Measurements from ENCODE around the gene LSR. TPM values are rescaled to one million over a fixed set of nuclear protein-coding genes. Genes with fewer than 3 reads are reported as not detected.
"Not testable (repeated sequence)": the region's sequence is repeated elsewhere in the genome, so short reads cannot be mapped to it uniquely, and the experiment has no call there.

The LSR gene
- total RNA-seq, 1 donor from 2014 or later: 79.4 TPM

DNA sequence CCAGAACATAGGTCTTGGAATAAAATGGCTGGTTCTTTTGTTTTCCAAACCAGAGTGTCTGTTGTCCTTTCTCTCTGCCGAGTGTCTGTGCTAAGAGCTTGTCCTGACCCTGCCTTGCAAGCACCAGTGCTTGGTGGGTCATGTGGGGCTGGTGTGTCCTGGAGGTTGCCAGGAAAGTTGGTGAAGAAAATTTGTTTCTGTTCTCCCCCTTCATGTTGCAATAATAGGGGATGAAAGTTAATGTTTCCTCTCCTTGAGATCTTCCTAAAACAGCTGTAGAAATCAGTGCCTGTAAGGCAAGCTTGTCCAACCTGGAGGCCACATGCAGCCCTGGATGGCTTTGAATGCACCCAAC lies 36.3 kb downstream of the LSR start:
- H3K4me1 ChIP-seq: no peaks in the 10 kb centered on the region
- H3K27ac ChIP-seq: no peak overlapping the region
- no peaks in the 10 kb centered on the region for H3K27me3 ChIP-seq
- DNase-seq (ENCODE audit: low spot score in 2 of 2): no peak
- H3K9me3 ChIP-seq: no peaks in the 10 kb centered on the region
- H3K4me3 ChIP-seq: no peak overlapping the region
- intact Hi-C loops (cut with DNase I): no loop called here
- TF ChIP-seq, protein P1, sequence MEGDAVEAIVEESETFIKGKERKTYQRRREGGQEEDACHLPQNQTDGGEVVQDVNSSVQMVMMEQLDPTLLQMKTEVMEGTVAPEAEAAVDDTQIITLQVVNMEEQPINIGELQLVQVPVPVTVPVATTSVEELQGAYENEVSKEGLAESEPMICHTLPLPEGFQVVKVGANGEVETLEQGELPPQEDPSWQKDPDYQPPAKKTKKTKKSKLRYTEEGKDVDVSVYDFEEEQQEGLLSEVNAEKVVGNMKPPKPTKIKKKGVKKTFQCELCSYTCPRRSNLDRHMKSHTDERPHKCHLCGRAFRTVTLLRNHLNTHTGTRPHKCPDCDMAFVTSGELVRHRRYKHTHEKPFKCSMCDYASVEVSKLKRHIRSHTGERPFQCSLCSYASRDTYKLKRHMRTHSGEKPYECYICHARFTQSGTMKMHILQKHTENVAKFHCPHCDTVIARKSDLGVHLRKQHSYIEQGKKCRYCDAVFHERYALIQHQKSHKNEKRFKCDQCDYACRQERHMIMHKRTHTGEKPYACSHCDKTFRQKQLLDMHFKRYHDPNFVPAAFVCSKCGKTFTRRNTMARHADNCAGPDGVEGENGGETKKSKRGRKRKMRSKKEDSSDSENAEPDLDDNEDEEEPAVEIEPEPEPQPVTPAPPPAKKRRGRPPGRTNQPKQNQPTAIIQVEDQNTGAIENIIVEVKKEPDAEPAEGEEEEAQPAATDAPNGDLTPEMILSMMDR (IDR thresholded peaks at IDR 0.05): no peak
- no peaks in the 10 kb centered on the region for H3K36me3 ChIP-seq

DNA sequence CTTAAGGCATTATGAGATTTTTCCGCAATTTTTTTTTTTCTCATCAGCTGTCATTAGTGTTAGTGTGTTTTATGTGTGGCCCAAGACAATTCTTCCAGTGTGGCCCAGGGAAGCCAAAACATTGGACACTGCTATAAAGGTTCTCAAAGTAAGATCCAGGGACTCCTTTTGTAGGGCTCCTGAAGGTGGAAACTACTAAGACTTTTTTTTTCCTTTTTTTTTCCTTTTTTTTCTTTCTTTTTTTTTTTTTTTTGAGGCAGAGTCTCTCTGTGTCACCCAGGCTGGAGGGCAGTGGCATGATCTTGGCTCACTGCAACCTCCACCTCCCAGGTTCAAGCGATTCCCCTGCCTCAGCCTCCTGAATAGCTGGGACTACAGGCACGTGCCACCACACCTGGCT lies 36.7 kb downstream of the LSR start:
- DNase-seq (ENCODE audit: low spot score in 2 of 2); H3K36me3 ChIP-seq; H3K27ac ChIP-seq; H3K9me3 ChIP-seq; H3K4me1 ChIP-seq; H3K27me3 ChIP-seq; intact Hi-C loops (cut with DNase I); H3K4me3 ChIP-seq: not testable (repeated sequence)

- H3K36me3 ChIP-seq; H3K9me3 ChIP-seq; H3K27ac ChIP-seq; H3K27me3 ChIP-seq; DNase-seq (ENCODE audit: low spot score in 2 of 2); H3K4me3 ChIP-seq; intact Hi-C loops (cut with DNase I); H3K4me1 ChIP-seq: not testable (repeated sequence)
Measured at GRCh38 chr19:35286101-35286500, 37.3 kb downstream of the LSR start.

DNA sequence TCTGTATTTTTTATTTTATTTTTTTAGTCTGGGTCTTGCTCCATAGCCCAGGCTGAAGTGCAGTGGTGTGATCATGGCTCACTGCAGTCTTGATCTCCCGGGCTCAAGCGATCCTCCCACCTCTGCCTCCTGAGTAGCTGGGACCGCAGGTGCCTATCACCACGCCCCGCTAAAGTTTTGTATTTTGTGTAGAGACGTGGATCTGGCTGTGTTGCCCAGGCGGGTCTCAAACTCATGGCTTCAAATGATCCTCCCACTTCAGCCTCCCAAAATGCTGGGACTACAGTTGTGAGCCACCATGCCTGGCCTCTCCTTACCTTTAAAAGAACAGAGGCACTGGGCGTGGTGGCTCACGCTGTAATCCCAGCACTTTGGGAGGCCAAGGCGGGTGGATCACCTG lies 38.9 kb downstream of the LSR start:
- TF ChIP-seq, protein P1 (IDR thresholded peaks at IDR 0.05): no peak
- H3K27me3 ChIP-seq: no peaks in the 10 kb centered on the region
- no peaks in the 10 kb centered on the region for H3K36me3 ChIP-seq
- H3K27ac ChIP-seq: no peak overlapping the region
- intact Hi-C loops (cut with DNase I): no loop called here
- H3K9me3 ChIP-seq: no peaks in the 10 kb centered on the region
- H3K4me1 ChIP-seq: no peaks in the 10 kb centered on the region
- no peak overlapping the region for H3K4me3 ChIP-seq
- DNase-seq (ENCODE audit: low spot score in 2 of 2): no peak

DNA sequence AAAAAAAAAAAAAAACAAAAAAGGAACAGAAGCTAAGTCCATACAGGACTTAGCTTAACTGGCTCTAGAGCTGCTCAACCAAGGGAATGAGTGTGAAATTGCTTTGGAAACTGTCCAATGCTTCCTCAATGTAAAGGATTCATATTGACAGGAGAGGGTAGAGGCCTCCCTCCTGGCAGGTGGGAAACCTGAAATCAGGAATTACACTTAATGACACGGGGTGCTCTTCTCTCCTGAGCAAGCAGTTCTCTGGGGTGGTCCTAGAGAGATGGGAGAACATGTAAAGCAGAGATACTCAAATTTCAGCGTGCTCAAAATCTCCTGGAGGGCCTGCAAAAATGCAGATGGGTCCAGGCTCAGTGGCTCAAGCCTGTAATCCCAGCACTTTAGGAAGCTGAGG lies 39.5 kb downstream of the LSR start:
- H3K27ac ChIP-seq: no peak overlapping the region
- no peaks in the 10 kb centered on the region for H3K27me3 ChIP-seq
- TF ChIP-seq, protein P1 (IDR thresholded peaks at IDR 0.05): no peak
- no peak for DNase-seq (ENCODE audit: low spot score in 2 of 2)
- intact Hi-C loops (cut with DNase I): no loop called here
- H3K9me3 ChIP-seq: no peaks in the 10 kb centered on the region
- H3K4me3 ChIP-seq: no peak overlapping the region
- no peaks in the 10 kb centered on the region for H3K4me1 ChIP-seq
- H3K36me3 ChIP-seq: no peaks in the 10 kb centered on the region

DNA sequence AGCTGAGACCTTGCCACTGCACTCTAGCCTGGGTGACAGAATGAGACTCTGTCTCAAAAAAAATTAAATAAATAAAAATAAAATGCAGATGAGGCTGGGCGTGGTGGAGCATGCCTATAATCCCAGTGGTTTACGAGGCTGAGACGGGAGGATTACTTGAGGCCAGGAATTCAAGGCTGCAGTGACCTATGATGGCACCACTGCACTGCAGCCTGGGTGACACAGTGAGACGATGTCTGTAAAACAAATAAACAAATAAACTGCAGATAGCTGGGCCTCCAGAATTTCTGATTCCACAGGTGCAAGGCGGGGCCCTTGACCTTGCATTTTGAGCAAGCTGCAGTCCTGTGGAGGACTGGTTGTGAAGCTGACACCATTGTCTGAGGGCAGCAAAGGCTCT lies 40.1 kb downstream of the LSR start:
- H3K9me3 ChIP-seq: no peaks in the 10 kb centered on the region
- intact Hi-C loops (cut with DNase I): no loop called here
- no peaks in the 10 kb centered on the region for H3K4me1 ChIP-seq
- TF ChIP-seq, protein P1 (IDR thresholded peaks at IDR 0.05): no peak
- H3K4me3 ChIP-seq: no peak overlapping the region
- H3K27ac ChIP-seq: no peak overlapping the region
- H3K27me3 ChIP-seq: no peaks in the 10 kb centered on the region
- DNase-seq (ENCODE audit: low spot score in 2 of 2): no peak
- H3K36me3 ChIP-seq: no peaks in the 10 kb centered on the region

DNA sequence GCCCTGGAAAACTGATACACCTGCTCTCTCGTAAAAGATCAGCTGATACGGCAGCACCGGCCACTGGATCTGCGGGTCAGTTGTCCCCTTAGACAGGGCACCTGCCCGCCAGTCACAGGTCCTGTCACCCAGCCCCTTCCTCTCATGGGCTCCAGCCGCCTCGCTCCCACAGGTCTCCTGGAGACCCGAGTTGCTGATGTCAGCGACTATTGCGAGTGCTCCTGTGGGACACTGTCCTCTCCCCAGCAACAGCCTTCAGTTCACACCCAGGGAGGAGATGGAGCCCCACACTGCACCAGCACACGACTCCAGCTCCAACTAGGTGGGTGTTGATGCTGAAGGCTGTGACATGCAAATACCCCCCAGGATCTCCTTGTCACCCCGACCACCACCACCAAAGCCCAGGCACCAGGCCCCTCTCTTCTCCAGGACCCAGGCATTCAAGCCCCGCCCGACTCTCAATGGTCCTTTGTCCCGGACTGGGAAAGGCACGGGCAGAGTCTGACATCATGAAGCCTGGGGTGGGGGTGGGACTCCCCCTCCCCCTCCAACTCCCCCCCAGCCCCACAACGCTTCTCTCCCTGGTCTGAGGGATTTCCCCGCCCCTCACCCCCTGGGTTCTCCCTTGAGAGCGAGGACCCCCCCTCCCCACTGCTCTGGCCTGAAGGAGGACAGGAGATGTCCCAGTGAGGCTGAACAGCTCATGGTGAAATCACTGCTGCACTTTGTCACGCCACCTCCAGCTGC lies 41.8 kb downstream of the LSR start:
- Histone ChIP-seq H3K27ac (no peak overlapping the region), H3K4me3 (no peak overlapping the region), H3K27me3 (no peaks in the 10 kb centered on the region), H3K9me3 (no peaks in the 10 kb centered on the region), H3K4me1 (no peaks in the 10 kb centered on the region), H3K36me3 (no peaks in the 10 kb centered on the region)
- no peak for DNase-seq (ENCODE audit: low spot score in 2 of 2)
- TF ChIP-seq, protein P1 (IDR thresholded peaks at IDR 0.05): no peak
- intact Hi-C loops (cut with DNase I): no loop called here
